Fibroblast of lung (primary cell): Measurements from ENCODE around the gene ENOX1.

ENCODE experiments used
- EZH2 ChIP-seq: IDR thresholded peaks from 2 replicates; pipeline ENCODE4 v1.5.1; 2012; ENCODE audit warnings: low read length, control low read depth, mild to moderate bottlenecking; ENCODE audit errors: missing control alignments
- TF ChIP-seq, protein P1 (sequence below), 2 donors: IDR thresholded peaks in 1 of 2; conservative IDR thresholded peaks in 1 of 2; 1 replicate in 1 of 2; 2 replicates in 1 of 2; pipeline ENCODE4 v1.5.1; 2011 to 2012; ENCODE audit warnings: low read length in 2 of 2, control low read depth in 1 of 2, inconsistent platforms in 1 of 2, low read depth in 1 of 2, mild to moderate bottlenecking in 1 of 2

DNA sequence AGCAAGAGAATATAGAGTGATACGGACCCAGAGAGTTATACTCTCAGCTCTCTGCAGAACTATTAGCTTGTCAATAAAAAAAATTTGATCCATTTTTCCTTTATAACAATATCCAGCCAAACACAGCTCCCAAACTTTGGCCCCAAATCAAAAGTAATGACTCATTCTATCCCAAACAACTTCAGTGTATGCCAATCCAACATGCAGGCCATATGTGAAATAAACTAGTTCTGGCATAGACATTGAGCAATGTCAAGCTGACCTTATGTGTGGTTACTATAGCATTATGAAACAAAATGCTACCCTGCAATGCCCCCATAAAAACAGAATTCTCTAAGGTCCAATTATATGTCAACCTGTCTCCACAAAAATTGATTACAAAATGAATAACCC lies 553.9 kb downstream of the ENOX1 start:
- TF ChIP-seq, protein P1, sequence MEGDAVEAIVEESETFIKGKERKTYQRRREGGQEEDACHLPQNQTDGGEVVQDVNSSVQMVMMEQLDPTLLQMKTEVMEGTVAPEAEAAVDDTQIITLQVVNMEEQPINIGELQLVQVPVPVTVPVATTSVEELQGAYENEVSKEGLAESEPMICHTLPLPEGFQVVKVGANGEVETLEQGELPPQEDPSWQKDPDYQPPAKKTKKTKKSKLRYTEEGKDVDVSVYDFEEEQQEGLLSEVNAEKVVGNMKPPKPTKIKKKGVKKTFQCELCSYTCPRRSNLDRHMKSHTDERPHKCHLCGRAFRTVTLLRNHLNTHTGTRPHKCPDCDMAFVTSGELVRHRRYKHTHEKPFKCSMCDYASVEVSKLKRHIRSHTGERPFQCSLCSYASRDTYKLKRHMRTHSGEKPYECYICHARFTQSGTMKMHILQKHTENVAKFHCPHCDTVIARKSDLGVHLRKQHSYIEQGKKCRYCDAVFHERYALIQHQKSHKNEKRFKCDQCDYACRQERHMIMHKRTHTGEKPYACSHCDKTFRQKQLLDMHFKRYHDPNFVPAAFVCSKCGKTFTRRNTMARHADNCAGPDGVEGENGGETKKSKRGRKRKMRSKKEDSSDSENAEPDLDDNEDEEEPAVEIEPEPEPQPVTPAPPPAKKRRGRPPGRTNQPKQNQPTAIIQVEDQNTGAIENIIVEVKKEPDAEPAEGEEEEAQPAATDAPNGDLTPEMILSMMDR (conservative IDR thresholded peaks at IDR 0.05 in 1 of 2, IDR thresholded peaks at IDR 0.05 in 1 of 2; ENCODE audit: low read depth in 1 of 2, low read length in 2 of 2), result no peak
- no peak for TF ChIP-seq EZH2
